Mesothelial cell of epicardium (in vitro differentiated cells): ENCODE data around the gene LONRF2. TPM values are rescaled to one million over a fixed set of nuclear protein-coding genes. Genes with fewer than 3 reads are reported as not detected.

Experiments
- DNase-seq, 2 experiments: peaks; one replicate each; pipeline ENCODE4 v3.0.0; 2021; ENCODE audit warnings: low spot score in 2 of 2; ENCODE audit not compliant: unreplicated experiment in 2 of 2
- H3K27ac Mint-ChIP-seq: 2 replicates; pipeline ENCODE4 v1.8.0; 2021; ENCODE audit warnings: mixed read lengths
- H3K27me3 Mint-ChIP-seq: 2 replicates; pipeline ENCODE4 v1.8.0; 2021; ENCODE audit warnings: low read depth, mixed read lengths
- H3K36me3 Mint-ChIP-seq: 2 replicates; pipeline ENCODE4 v1.8.0; 2021; ENCODE audit warnings: mixed read lengths
- H3K4me1 Mint-ChIP-seq: 2 replicates; pipeline ENCODE4 v1.8.0; 2021; ENCODE audit warnings: mixed read lengths
- H3K4me3 Mint-ChIP-seq: 2 replicates; pipeline ENCODE4 v1.8.0; 2021; ENCODE audit warnings: mild to moderate bottlenecking, moderate library complexity, mixed read lengths
- H3K9me3 Mint-ChIP-seq: 2 replicates; pipeline ENCODE4 v1.8.0; 2021; ENCODE audit warnings: mixed read lengths
- CTCF ChIP-seq: fragments of 200-600 bp; sonication (generic); IDR thresholded peaks from one replicate; pipeline ENCODE4 v1.5.0; 2021; ENCODE audit warnings: antibody characterized with exemption; ENCODE audit not compliant: unreplicated experiment
- total RNA-seq: library from RNA; stranded (reverse); gene quantifications from 3 replicates; pipeline ENCODE4 v1.2.1, GENCODE V29; 2021

Gene LONRF2
- total RNA-seq, 1 donor from 2014 or later: 13.4 TPM

- TF ChIP-seq CTCF: no peak
- no peaks in the 10 kb centered on the region for H3K36me3 Mint-ChIP-seq
- DNase-seq: no peak
- no peaks in the 10 kb centered on the region for H3K9me3 Mint-ChIP-seq
- H3K27me3 Mint-ChIP-seq: peaks cover 13% of the 10 kb centered on the region
- no peak overlapping the region for H3K27ac Mint-ChIP-seq
- H3K4me3 Mint-ChIP-seq: no peak overlapping the region
- peaks cover 18% of the 10 kb centered on the region for H3K4me1 Mint-ChIP-seq
These were observed 88.2 kb downstream of the LONRF2 start for GRCh38 chr2:100234141-100234540.

GRCh38 chr2:100233061-100233460 lies 89.2 kb downstream of the LONRF2 start:
- no peak overlapping the region for H3K4me3 Mint-ChIP-seq
- H3K27ac Mint-ChIP-seq: no peak overlapping the region
- H3K27me3 Mint-ChIP-seq: peaks cover 20% of the 10 kb centered on the region
- no peaks in the 10 kb centered on the region for H3K9me3 Mint-ChIP-seq
- H3K36me3 Mint-ChIP-seq: no peaks in the 10 kb centered on the region
- H3K4me1 Mint-ChIP-seq: peaks cover 14% of the 10 kb centered on the region
- DNase-seq: no peak
- TF ChIP-seq CTCF: no peak

GRCh38 chr2:100230754-100231153 lies 91.5 kb downstream of the LONRF2 start:
- H3K9me3 Mint-ChIP-seq: no peaks in the 10 kb centered on the region
- peaks cover 33% of the 10 kb centered on the region for H3K27me3 Mint-ChIP-seq
- peaks cover 4% of the 10 kb centered on the region for H3K4me1 Mint-ChIP-seq
- no peak for DNase-seq
- no peak overlapping the region for H3K27ac Mint-ChIP-seq
- no peak overlapping the region for H3K4me3 Mint-ChIP-seq
- TF ChIP-seq CTCF: no peak
- no peaks in the 10 kb centered on the region for H3K36me3 Mint-ChIP-seq

- Mint-ChIP-seq H3K9me3 (no peaks in the 10 kb centered on the region), H3K27ac (no peak overlapping the region), H3K27me3 (peaks cover 44% of the 10 kb centered on the region), H3K4me3 (no peak overlapping the region), H3K4me1 (no peaks in the 10 kb centered on the region), H3K36me3 (no peaks in the 10 kb centered on the region)
- no peak for DNase-seq
- no peak for TF ChIP-seq CTCF
These were observed 93.3 kb downstream of the LONRF2 start for GRCh38 chr2:100228967-100229366.

GRCh38 chr2:100228415-100228814 lies 93.9 kb downstream of the LONRF2 start:
- H3K27me3 Mint-ChIP-seq: peaks cover 49% of the 10 kb centered on the region
- no peak overlapping the region for H3K4me3 Mint-ChIP-seq
- no peak for DNase-seq
- H3K27ac Mint-ChIP-seq: no peak overlapping the region
- H3K36me3 Mint-ChIP-seq: no peaks in the 10 kb centered on the region
- no peaks in the 10 kb centered on the region for H3K9me3 Mint-ChIP-seq
- no peak for TF ChIP-seq CTCF
- H3K4me1 Mint-ChIP-seq: no peaks in the 10 kb centered on the region
